Measurements from ENCODE around the gene RIPPLY2. TPM values are rescaled to one million over a fixed set of nuclear protein-coding genes. Genes with fewer than 3 reads are reported as not detected.
A peak's percentile ranks its signal among the peaks of the same experiment; 100 is the strongest.

Gene RIPPLY2
- total and polyA plus RNA-seq, 5 donors from 2014 or later: not detected

GRCh38 chr6:83849127-83849526, 4.0 kb upstream of the RIPPLY2 start:
- Histone ChIP-seq H3K4me3 (ENCODE audit: low read depth, low read length) (no peak overlapping the region), H3K9me3 (ENCODE audit: control insufficient read depth in 2 of 2, low read length in 2 of 2) (no peaks in the 10 kb centered on the region), H3K27ac (ENCODE audit: insufficient read depth, low read length, poor library complexity, severe bottlenecking) (no peak overlapping the region), H3K4me1 (ENCODE audit: control insufficient read depth, insufficient read depth, low read length, poor library complexity, severe bottlenecking) (peaks cover 14% of the 10 kb centered on the region), H3K36me3 (ENCODE audit: control insufficient read depth, insufficient read depth, low read length) (no peaks in the 10 kb centered on the region), H3K27me3 (ENCODE audit: control insufficient read depth, insufficient read depth, low read length) (peaks cover 21% of the 10 kb centered on the region)
- ATAC-seq (ENCODE audit: low read depth in 2 of 2) (no peak), DNase-seq (no peak)
- Mint-ChIP-seq H3K27ac (no peak overlapping the region), H3K4me1 (peaks cover 0 to 9% (median under 1%) of the 10 kb centered on the region in 4 donors), H3K27me3 (peaks cover 37% of the 10 kb centered on the region), H3K9me3 (peaks cover 0 to under 1% (median 0%) of the 10 kb centered on the region in 7 donors), H3K36me3 (no peaks in the 10 kb centered on the region), H3K4me3 (no peak overlapping the region)

DNA sequence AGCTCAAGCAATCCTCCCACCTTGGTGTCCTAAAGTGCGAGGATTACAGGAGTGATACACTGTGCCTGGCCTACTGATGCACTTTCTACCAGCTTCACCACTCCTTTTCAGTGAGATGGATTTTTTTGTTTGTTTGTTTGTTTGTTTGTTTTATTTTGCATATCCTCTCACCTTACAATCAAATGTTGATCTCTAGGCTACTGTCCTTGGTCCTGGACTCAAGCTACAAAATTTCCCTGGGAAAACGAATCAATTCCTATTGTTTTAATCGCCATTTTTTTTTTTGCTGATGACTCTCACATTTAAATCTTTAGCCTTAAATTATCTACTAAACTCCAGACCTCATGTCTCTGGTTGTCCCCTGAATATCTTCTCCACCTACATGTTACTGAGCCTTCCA, 3.5 kb upstream of the RIPPLY2 start:
- Histone ChIP-seq H3K27ac (ENCODE audit: insufficient read depth, low read length, poor library complexity, severe bottlenecking) (no peak overlapping the region), H3K4me3 (ENCODE audit: low read depth, low read length) (no peak overlapping the region), H3K36me3 (ENCODE audit: control insufficient read depth, insufficient read depth, low read length) (no peaks in the 10 kb centered on the region), H3K4me1 (ENCODE audit: control insufficient read depth, insufficient read depth, low read length, poor library complexity, severe bottlenecking) (peaks cover 14% of the 10 kb centered on the region), H3K9me3 (ENCODE audit: control insufficient read depth in 2 of 2, low read length in 2 of 2) (no peaks in the 10 kb centered on the region), H3K27me3 (ENCODE audit: control insufficient read depth, insufficient read depth, low read length) (peaks cover 25% of the 10 kb centered on the region)
- Mint-ChIP-seq H3K36me3 (no peaks in the 10 kb centered on the region), H3K27ac (no peak overlapping the region), H3K4me3 (no peak overlapping the region), H3K4me1 (peaks cover 0 to 13% (median 3%) of the 10 kb centered on the region in 4 donors), H3K27me3 (peaks cover 42% of the 10 kb centered on the region), H3K9me3 (peaks cover 0 to 5% (median 0%) of the 10 kb centered on the region in 7 donors)
- no peak for DNase-seq
- ATAC-seq (ENCODE audit: low read depth in 2 of 2): no peak

GRCh38 chr6:83852528-83853177, 507 bp upstream of the RIPPLY2 start:
- Mint-ChIP-seq H3K27ac (no peak overlapping the region), H3K9me3 (peaks cover 0 to 8% (median 0%) of the 10 kb centered on the region in 7 donors), H3K36me3 (no peaks in the 10 kb centered on the region), H3K4me1 (peaks cover 0 to 13% (median 4%) of the 10 kb centered on the region in 4 donors), H3K4me3 (peak overlapping the region in 3 of 4 donors; percentile 12 to 54 (median 50)), H3K27me3 (peaks cover 60% of the 10 kb centered on the region)
- DNase-seq (no peak), ATAC-seq (ENCODE audit: low read depth in 2 of 2) (no peak)
- peaks cover 40% of the 10 kb centered on the region for H3K27me3 ChIP-seq (ENCODE audit: control insufficient read depth, insufficient read depth, low read length)
- H3K4me1 ChIP-seq (ENCODE audit: control insufficient read depth, insufficient read depth, low read length, poor library complexity, severe bottlenecking): peaks cover 14% of the 10 kb centered on the region
- no peaks in the 10 kb centered on the region for H3K36me3 ChIP-seq (ENCODE audit: control insufficient read depth, insufficient read depth, low read length)
- no peak overlapping the region for H3K4me3 ChIP-seq (ENCODE audit: low read depth, low read length)
- no peaks in the 10 kb centered on the region for H3K9me3 ChIP-seq (ENCODE audit: control insufficient read depth in 2 of 2, low read length in 2 of 2)
- no peak overlapping the region for H3K27ac ChIP-seq (ENCODE audit: insufficient read depth, low read length, poor library complexity, severe bottlenecking)

DNA sequence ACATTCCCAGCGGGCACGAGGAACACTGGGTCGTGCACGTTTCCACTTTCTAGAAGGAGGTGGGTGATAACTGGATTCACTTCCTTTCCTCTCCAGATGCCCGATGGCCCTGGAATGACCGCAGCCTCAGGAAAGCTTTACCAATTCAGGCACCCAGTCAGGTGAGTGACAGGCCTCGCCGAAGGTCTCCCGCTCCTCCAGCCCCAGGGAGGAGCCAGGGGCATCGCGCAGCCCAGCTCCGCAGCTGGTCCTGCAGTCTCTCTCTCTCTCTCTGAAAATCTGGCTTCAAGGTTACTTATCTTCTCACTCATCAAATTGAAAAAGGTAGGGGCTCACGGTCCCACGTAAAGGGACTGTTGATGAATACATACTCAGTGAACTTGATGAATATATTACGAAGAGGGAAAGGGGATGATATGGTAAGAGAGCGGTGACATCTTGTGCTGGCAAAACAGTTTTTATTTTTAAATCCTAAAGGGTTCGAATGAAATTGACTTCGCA, 891 bp downstream of the RIPPLY2 start:
- DNase-seq: no peak
- peaks cover 2 to 20% (median 9%) of the 10 kb centered on the region in 4 donors for H3K4me1 Mint-ChIP-seq
- H3K27me3 Mint-ChIP-seq: peaks cover 59% of the 10 kb centered on the region
- H3K9me3 Mint-ChIP-seq: peaks cover 0 to 8% (median 0%) of the 10 kb centered on the region in 7 donors
- H3K27ac Mint-ChIP-seq: no peak overlapping the region
- Histone ChIP-seq H3K4me1 (ENCODE audit: control insufficient read depth, insufficient read depth, low read length, poor library complexity, severe bottlenecking) (peaks cover 19% of the 10 kb centered on the region), H3K9me3 (ENCODE audit: control insufficient read depth in 2 of 2, low read length in 2 of 2) (no peaks in the 10 kb centered on the region), H3K27ac (ENCODE audit: insufficient read depth, low read length, poor library complexity, severe bottlenecking) (no peak overlapping the region), H3K36me3 (ENCODE audit: control insufficient read depth, insufficient read depth, low read length) (no peaks in the 10 kb centered on the region), H3K27me3 (ENCODE audit: control insufficient read depth, insufficient read depth, low read length) (peaks cover 40% of the 10 kb centered on the region), H3K4me3 (ENCODE audit: low read depth, low read length) (no peak overlapping the region)
- no peaks in the 10 kb centered on the region for H3K36me3 Mint-ChIP-seq
- ATAC-seq (ENCODE audit: low read depth in 2 of 2): no peak
- peak overlapping the region; percentile 10 to 56 (median 49) for H3K4me3 Mint-ChIP-seq

- no peak overlapping the region for H3K27ac ChIP-seq (ENCODE audit: insufficient read depth, low read length, poor library complexity, severe bottlenecking)
- peaks cover 37% of the 10 kb centered on the region for H3K27me3 ChIP-seq (ENCODE audit: control insufficient read depth, insufficient read depth, low read length)
- Mint-ChIP-seq H3K36me3 (no peaks in the 10 kb centered on the region), H3K27me3 (peaks cover 56% of the 10 kb centered on the region), H3K9me3 (peaks cover 0 to 8% (median 0%) of the 10 kb centered on the region in 7 donors), H3K27ac (no peak overlapping the region), H3K4me1 (peaks cover 5 to 25% (median 14%) of the 10 kb centered on the region in 4 donors), H3K4me3 (peak overlapping the region in 3 of 4 donors; percentile 14 to 48 (median 24))
- no peak for ATAC-seq (ENCODE audit: low read depth in 2 of 2)
- no peaks in the 10 kb centered on the region for H3K9me3 ChIP-seq (ENCODE audit: control insufficient read depth in 2 of 2, low read length in 2 of 2)
- no peak for DNase-seq
- H3K4me1 ChIP-seq (ENCODE audit: control insufficient read depth, insufficient read depth, low read length, poor library complexity, severe bottlenecking): peaks cover 23% of the 10 kb centered on the region
- H3K36me3 ChIP-seq (ENCODE audit: control insufficient read depth, insufficient read depth, low read length): no peaks in the 10 kb centered on the region
- H3K4me3 ChIP-seq (ENCODE audit: low read depth, low read length): no peak overlapping the region
These were observed 1.6 kb downstream of the RIPPLY2 start for GRCh38 chr6:83854766-83855165.

- H3K27me3 Mint-ChIP-seq: peaks cover 26% of the 10 kb centered on the region
- H3K4me1 ChIP-seq (ENCODE audit: control insufficient read depth, insufficient read depth, low read length, poor library complexity, severe bottlenecking): peaks cover 32% of the 10 kb centered on the region
- peaks cover 0 to 3% (median 0%) of the 10 kb centered on the region in 7 donors for H3K9me3 Mint-ChIP-seq
- H3K4me1 Mint-ChIP-seq: peaks cover 29 to 53% (median 39%) of the 10 kb centered on the region in 4 donors
- peak within 1 kb of the TSS; percentile 93 to 99 (median 98) for H3K4me3 Mint-ChIP-seq
- H3K9me3 ChIP-seq (ENCODE audit: control insufficient read depth in 2 of 2, low read length in 2 of 2): no peaks in the 10 kb centered on the region
- H3K4me3 ChIP-seq (ENCODE audit: low read depth, low read length): peak within 1 kb of the TSS; percentile 93
- peaks cover 6% of the 10 kb centered on the region for H3K36me3 Mint-ChIP-seq
- peaks cover 17% of the 10 kb centered on the region for H3K27me3 ChIP-seq (ENCODE audit: control insufficient read depth, insufficient read depth, low read length)
- peak within 1 kb of the TSS; percentile 82 for H3K27ac ChIP-seq (ENCODE audit: insufficient read depth, low read length, poor library complexity, severe bottlenecking)
- peak; percentile 93 to 96 for ATAC-seq (ENCODE audit: low read depth in 2 of 2)
- peak; percentile 89 to 95 (median 93) for DNase-seq
- H3K27ac Mint-ChIP-seq: peak within 1 kb of the TSS; percentile 93 to 97 (median 97)
- peaks cover 2% of the 10 kb centered on the region for H3K36me3 ChIP-seq (ENCODE audit: control insufficient read depth, insufficient read depth, low read length)
These were observed 6.5 kb downstream of the RIPPLY2 start, which contains the start of gene CYB5R4 for GRCh38 chr6:83859410-83860358. Gene CYB5R4 (plus strand): TSS chr6:83859689. CDS start chr6:83859783, 94 bp downstream.

GRCh38 chr6:83860359-83860755, 7.2 kb downstream of the RIPPLY2 start:
- peak overlapping the region; percentile 93 to 99 (median 98) for H3K4me3 Mint-ChIP-seq
- ATAC-seq (ENCODE audit: low read depth in 2 of 2) (no peak), DNase-seq (peak in 1 of 3 donors; percentile 11)
- peak overlapping the region; percentile 93 to 97 (median 97) for H3K27ac Mint-ChIP-seq
- peak overlapping the region; percentile 82 for H3K27ac ChIP-seq (ENCODE audit: insufficient read depth, low read length, poor library complexity, severe bottlenecking)
- H3K36me3 Mint-ChIP-seq: peaks cover 12% of the 10 kb centered on the region
- H3K4me3 ChIP-seq (ENCODE audit: low read depth, low read length): peak overlapping the region; percentile 93
- H3K4me1 Mint-ChIP-seq: peaks cover 26 to 53% (median 39%) of the 10 kb centered on the region in 4 donors
- peaks cover 19% of the 10 kb centered on the region for H3K27me3 Mint-ChIP-seq
- peaks cover 0 to 2% (median 0%) of the 10 kb centered on the region in 7 donors for H3K9me3 Mint-ChIP-seq
- peaks cover 10% of the 10 kb centered on the region for H3K27me3 ChIP-seq (ENCODE audit: control insufficient read depth, insufficient read depth, low read length)
- H3K4me1 ChIP-seq (ENCODE audit: control insufficient read depth, insufficient read depth, low read length, poor library complexity, severe bottlenecking): peaks cover 32% of the 10 kb centered on the region
- no peaks in the 10 kb centered on the region for H3K9me3 ChIP-seq (ENCODE audit: control insufficient read depth in 2 of 2, low read length in 2 of 2)
- peaks cover 9% of the 10 kb centered on the region for H3K36me3 ChIP-seq (ENCODE audit: control insufficient read depth, insufficient read depth, low read length)

Data from CD4-positive, CD25-positive, alpha-beta regulatory T cell (primary cell).